PC-9 (cell line): ENCODE results near the gene KREMEN1.

Experiments used
- CTCF ChIP-seq: fragments of 200-600 bp; sonication (generic); conservative IDR thresholded peaks from 2 replicates; pipeline ENCODE4 v1.6.1; 2017; ENCODE audit warnings: mixed run types, antibody characterized with exemption, mild to moderate bottlenecking, moderate library complexity
- EZH2 ChIP-seq: fragments of 200-600 bp; sonication (generic); IDR thresholded peaks from 2 replicates; pipeline ENCODE4 v1.8.0; 2017; ENCODE audit warnings: antibody characterized with exemption, low read depth

DNA sequence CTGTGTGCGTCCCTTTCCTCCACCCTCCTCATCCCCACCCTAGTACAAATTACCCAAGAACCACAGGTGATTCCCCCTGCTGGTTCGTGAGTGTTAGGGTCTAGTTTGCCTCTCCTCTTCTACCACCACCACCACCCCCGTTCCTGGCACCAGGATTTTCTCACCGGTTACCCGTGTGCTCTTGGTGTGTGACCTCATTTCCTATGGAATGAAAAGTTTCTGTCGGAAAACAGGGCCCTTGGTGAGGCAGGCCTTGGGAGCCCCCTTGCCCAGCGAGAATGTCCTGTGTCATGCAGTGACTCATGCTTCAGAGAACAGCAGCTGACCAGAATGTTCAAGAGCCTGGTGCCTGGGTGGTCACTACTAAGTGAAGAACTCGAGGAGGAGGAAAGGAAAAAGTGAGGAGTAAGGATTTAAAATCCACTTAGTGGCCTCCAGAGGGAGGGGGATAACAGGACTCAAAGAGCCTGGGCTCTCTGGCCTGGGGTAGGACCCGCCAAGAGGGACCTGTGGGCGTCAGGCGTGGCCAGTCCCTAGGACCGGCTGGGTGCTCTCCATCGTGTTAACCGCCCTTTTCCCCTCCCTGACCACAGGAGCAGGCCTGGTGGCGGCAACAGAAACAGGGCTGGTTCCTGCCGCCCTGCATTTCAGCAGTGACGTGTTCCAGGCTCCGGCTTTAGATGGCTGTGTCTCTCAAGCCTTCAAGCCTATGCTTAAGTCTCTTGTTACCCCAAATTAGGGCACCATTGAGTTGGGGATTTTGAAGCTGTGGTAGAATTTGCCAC is 41.4 kb upstream of the KREMEN1 start:
- no peak for TF ChIP-seq EZH2
- TF ChIP-seq CTCF: no peak
